SK-N-SH (cell line): Measurements from ENCODE around the gene ZNF784. TPM values are rescaled to one million over a fixed set of nuclear protein-coding genes. Genes with fewer than 3 reads are reported as not detected.

Source experiments
- CTCF ChIA-PET: fragments of 300-600, 350-600 bp; formaldehyde crosslinking; extraction: SDS; loops from one replicate; lab custom pipeline; 2021; lab: Yijun Ruan, JAX
- POLR2A ChIA-PET: fragments of 350-600 bp; sonication (Branson Sonifier 250); formaldehyde crosslinking; extraction: SDS; loops from one replicate; lab custom pipeline; 2020; ENCODE audit warnings: antibody characterized with exemption, inconsistent platforms; lab: Yijun Ruan, JAX
- DNase-seq: peaks from one replicate; pipeline ENCODE4 v3.0.0; 2012
- H2AFZ ChIP-seq: fragments of 200-600 bp; sonication (generic); 2 replicates; pipeline ENCODE4 v1.8.1; 2016; ENCODE audit warnings: antibody characterized with exemption, mild to moderate bottlenecking, low read depth
- H3F3A ChIP-seq: fragments of 200-600 bp; sonication (generic); replicated peaks from 2 replicates; pipeline ENCODE3; 2016; ENCODE audit warnings: antibody characterized with exemption, mild to moderate bottlenecking; ENCODE audit not compliant: insufficient read depth
- H3K27ac ChIP-seq, 2 experiments: fragments of 200-500 bp in 1 of 2; fragments of 200-600 bp in 1 of 2; sonication (Bioruptor generic) in 1 of 2; sonication (generic), shearing (Covaris generic) in 1 of 2; 2 replicates each; pipeline versions ENCODE4 v1.5.1 to v1.6.1; 2014 to 2016; ENCODE audit warnings: low read depth in 2 of 2, inconsistent platforms in 1 of 2, low read length in 1 of 2, mild to moderate bottlenecking in 1 of 2, mixed read lengths in 1 of 2
- H3K27me3 ChIP-seq: fragments of 200-600 bp; sonication (generic), shearing (Covaris generic); 2 replicates; pipeline ENCODE4 v1.6.1; 2016; ENCODE audit warnings: mixed run types; ENCODE audit not compliant: insufficient read depth
- H3K36me3 ChIP-seq, 2 experiments: fragments of 200-500 bp in 1 of 2; fragments of 200-600 bp in 1 of 2; sonication (Bioruptor generic) in 1 of 2; sonication (generic) in 1 of 2; replicated peaks in 1 of 2; 2 replicates each; pipeline versions ENCODE3 to v1.5.1; 2014 to 2016; ENCODE audit warnings: low read length in 1 of 2, mild to moderate bottlenecking in 1 of 2; ENCODE audit not compliant: insufficient read depth in 2 of 2, control insufficient read depth in 1 of 2
- H3K4me1 ChIP-seq, 2 experiments: fragments of 200-500 bp in 1 of 2; fragments of 200-600 bp in 1 of 2; sonication (Bioruptor generic) in 1 of 2; sonication (generic), shearing (Covaris generic) in 1 of 2; 2 replicates each; pipeline versions ENCODE4 v1.5.1 to v1.6.1; 2014 to 2016; ENCODE audit warnings: low read depth in 1 of 2, low read length in 1 of 2, mixed run types in 1 of 2; ENCODE audit not compliant: insufficient read depth in 2 of 2, control insufficient read depth in 1 of 2
- H3K4me2 ChIP-seq: fragments of 200-600 bp; sonication (generic), shearing (Covaris generic); 2 replicates; pipeline ENCODE4 v1.6.1; 2017; ENCODE audit warnings: mixed run types
- H3K4me3 ChIP-seq, 2 experiments: fragments of 200-500 bp in 1 of 2; fragments of 200-600 bp in 1 of 2; sonication (Bioruptor generic) in 1 of 2; sonication (generic), shearing (Covaris generic) in 1 of 2; 2 replicates each; pipeline versions ENCODE4 v1.5.1 to v1.8.1; 2014 to 2016; ENCODE audit warnings: low read depth in 2 of 2, inconsistent platforms in 1 of 2, low read length in 1 of 2, mild to moderate bottlenecking in 1 of 2, mixed read lengths in 1 of 2, moderate library complexity in 1 of 2
- H3K79me2 ChIP-seq: fragments of 200-600 bp; sonication (generic); 2 replicates; pipeline ENCODE4 v1.8.1; 2017; ENCODE audit warnings: mild to moderate bottlenecking; ENCODE audit not compliant: insufficient read depth
- H3K9ac ChIP-seq: fragments of 200-600 bp; sonication (generic); 2 replicates; pipeline ENCODE4 v1.6.1; 2017; ENCODE audit warnings: mixed run types
- H3K9me2 ChIP-seq: fragments of 200-600 bp; sonication (generic); 2 replicates; pipeline ENCODE4 v1.6.1; 2017; ENCODE audit warnings: mixed run types
- H3K9me3 ChIP-seq: fragments of 200-600 bp; sonication (generic); 2 replicates; pipeline ENCODE4 v1.6.1; 2017; ENCODE audit warnings: mixed run types, mild to moderate bottlenecking, moderate library complexity
- H4K20me1 ChIP-seq: fragments of 200-600 bp; sonication (generic); 2 replicates; pipeline ENCODE4 v1.6.1; 2017; ENCODE audit warnings: mild to moderate bottlenecking, mixed run types; ENCODE audit not compliant: insufficient read depth
- CTCF ChIP-seq: fragments of 200-600 bp; sonication (generic); IDR thresholded peaks from 2 replicates; pipeline ENCODE4 v1.6.1; 2017; ENCODE audit warnings: antibody characterized with exemption, mild to moderate bottlenecking, moderate library complexity
- ELF1 ChIP-seq: IDR thresholded peaks from 2 replicates; pipeline ENCODE4 v1.4.0; 2012
- EP300 ChIP-seq, 2 experiments: IDR thresholded peaks; 2 replicates each; pipeline versions ENCODE4 v1.4.0 to v1.6.1; 2012; ENCODE audit warnings: borderline replicate concordance in 1 of 2, low read depth in 1 of 2, low read length in 1 of 2
- EZH2phosphoT487 ChIP-seq: fragments of 200-600 bp; sonication (generic); IDR thresholded peaks from 2 replicates; pipeline ENCODE4 v1.6.1; 2017; ENCODE audit warnings: low read depth, mixed run types, mild to moderate bottlenecking, antibody characterized with exemption, moderate library complexity, borderline replicate concordance
- FOSL2 ChIP-seq: IDR thresholded peaks from 2 replicates; pipeline ENCODE4 v1.4.0; 2012; ENCODE audit warnings: low read depth, mild to moderate bottlenecking, moderate library complexity, borderline replicate concordance
- GABPA ChIP-seq: IDR thresholded peaks from 2 replicates; pipeline ENCODE4 v1.4.0; 2012; ENCODE audit warnings: low read depth, mild to moderate bottlenecking
- JUND ChIP-seq: IDR thresholded peaks from 2 replicates; pipeline ENCODE4 v1.4.0; 2012
- MEF2A ChIP-seq: IDR thresholded peaks from 2 replicates; pipeline ENCODE4 v1.4.0; 2012; ENCODE audit warnings: low read depth, borderline replicate concordance
- MXI1 ChIP-seq: IDR thresholded peaks from 2 replicates; pipeline ENCODE4 v1.6.1; 2012; ENCODE audit warnings: mild to moderate bottlenecking, low read depth, low read length, improper control_type of control experiment
- NRF1 ChIP-seq: IDR thresholded peaks from 2 replicates; pipeline ENCODE4 v1.6.1; 2012; ENCODE audit warnings: low read depth, mild to moderate bottlenecking, low read length
- RCOR1 ChIP-seq: fragments of 150-350 bp; IDR thresholded peaks from 2 replicates; pipeline ENCODE4 v1.6.1; 2017; ENCODE audit warnings: antibody characterized with exemption, low read length
- RFX5 ChIP-seq: IDR thresholded peaks from 2 replicates; pipeline ENCODE4 v1.6.1; 2012; ENCODE audit warnings: mild to moderate bottlenecking, improper control_type of control experiment, low read length
- TAF1 ChIP-seq: IDR thresholded peaks from 2 replicates; pipeline ENCODE4 v1.6.1; 2012; ENCODE audit warnings: low read depth, mild to moderate bottlenecking, low read length, moderate library complexity, borderline replicate concordance
- USF1 ChIP-seq: IDR thresholded peaks from 2 replicates; pipeline ENCODE4 v1.4.0; 2012; ENCODE audit warnings: low read depth, borderline replicate concordance
- YY1 ChIP-seq: IDR thresholded peaks from 2 replicates; pipeline ENCODE4 v1.4.0; 2012; ENCODE audit warnings: low read depth, mild to moderate bottlenecking
- WGBS: methylation state at CpG from one replicate; pipeline ENCODE4 v1.1.6; 2017; ENCODE audit warnings: low lambda C conversion rate; 5-methylcytosine and 5-hydroxymethylcytosine counted together
- polyA plus RNA-seq, 3 experiments: library from polyadenylated mRNA; depleted of rRNA; stranded (reverse); fragments of >200 nt; gene quantifications; 2 replicates each; pipeline ENCODE4 v1.2.3, GENCODE V29; 2012
- TF ChIP-seq, protein P1 (sequence below): IDR thresholded peaks from 2 replicates; pipeline ENCODE4 v1.6.1; 2012; ENCODE audit warnings: mild to moderate bottlenecking, low read depth, low read length, moderate library complexity
- TF ChIP-seq, protein P2 (sequence below): IDR thresholded peaks from 2 replicates; pipeline ENCODE4 v1.4.0; 2012; ENCODE audit warnings: low read depth

Gene ZNF784
- polyA plus RNA-seq, 1 of the 3 experiments (the other 2 are of a cell fraction) = 5.5 TPM

DNA sequence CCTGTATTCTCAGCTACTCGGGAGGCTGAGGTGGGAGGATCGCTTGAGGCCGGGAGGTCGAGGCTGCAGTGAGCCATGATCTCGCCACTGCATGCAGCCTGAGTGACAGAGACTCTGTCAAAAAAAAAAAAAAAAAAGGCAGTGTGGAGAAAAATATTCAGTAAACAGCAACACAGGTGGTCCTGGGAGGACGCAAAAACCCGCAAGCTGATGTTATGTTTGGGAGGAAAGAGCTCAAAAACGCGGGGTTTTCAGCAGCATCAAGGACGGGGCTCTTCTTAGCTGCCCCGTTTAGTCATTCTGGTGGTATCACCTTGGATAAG is 599 bp upstream of the ZNF784 start:
- CTCF ChIA-PET = interaction anchor here (1.0 to 4.7 kb wide), 9 partner anchors 9 to 484 kb away, joined by 3 to 30 read pairs (median 5); partner anchors contain the start of gene ZNF865
- TF ChIP-seq CTCF (no peak), MXI1 (no peak), TAF1 (no peak), FOSL2 (no peak), RFX5 (no peak), RCOR1 (no peak), YY1 (no peak), NRF1 (no peak), MEF2A (no peak), GABPA (no peak)
- TF ChIP-seq, protein P1, sequence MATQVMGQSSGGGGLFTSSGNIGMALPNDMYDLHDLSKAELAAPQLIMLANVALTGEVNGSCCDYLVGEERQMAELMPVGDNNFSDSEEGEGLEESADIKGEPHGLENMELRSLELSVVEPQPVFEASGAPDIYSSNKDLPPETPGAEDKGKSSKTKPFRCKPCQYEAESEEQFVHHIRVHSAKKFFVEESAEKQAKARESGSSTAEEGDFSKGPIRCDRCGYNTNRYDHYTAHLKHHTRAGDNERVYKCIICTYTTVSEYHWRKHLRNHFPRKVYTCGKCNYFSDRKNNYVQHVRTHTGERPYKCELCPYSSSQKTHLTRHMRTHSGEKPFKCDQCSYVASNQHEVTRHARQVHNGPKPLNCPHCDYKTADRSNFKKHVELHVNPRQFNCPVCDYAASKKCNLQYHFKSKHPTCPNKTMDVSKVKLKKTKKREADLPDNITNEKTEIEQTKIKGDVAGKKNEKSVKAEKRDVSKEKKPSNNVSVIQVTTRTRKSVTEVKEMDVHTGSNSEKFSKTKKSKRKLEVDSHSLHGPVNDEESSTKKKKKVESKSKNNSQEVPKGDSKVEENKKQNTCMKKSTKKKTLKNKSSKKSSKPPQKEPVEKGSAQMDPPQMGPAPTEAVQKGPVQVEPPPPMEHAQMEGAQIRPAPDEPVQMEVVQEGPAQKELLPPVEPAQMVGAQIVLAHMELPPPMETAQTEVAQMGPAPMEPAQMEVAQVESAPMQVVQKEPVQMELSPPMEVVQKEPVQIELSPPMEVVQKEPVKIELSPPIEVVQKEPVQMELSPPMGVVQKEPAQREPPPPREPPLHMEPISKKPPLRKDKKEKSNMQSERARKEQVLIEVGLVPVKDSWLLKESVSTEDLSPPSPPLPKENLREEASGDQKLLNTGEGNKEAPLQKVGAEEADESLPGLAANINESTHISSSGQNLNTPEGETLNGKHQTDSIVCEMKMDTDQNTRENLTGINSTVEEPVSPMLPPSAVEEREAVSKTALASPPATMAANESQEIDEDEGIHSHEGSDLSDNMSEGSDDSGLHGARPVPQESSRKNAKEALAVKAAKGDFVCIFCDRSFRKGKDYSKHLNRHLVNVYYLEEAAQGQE = no peak
- TF ChIP-seq, all 33 proteins: peak for 0
- POLR2A ChIA-PET = interaction anchor here (0.6 to 1.6 kb wide), 9 partner anchors 12 to 371 kb away, joined by 3 to 7 read pairs (median 4); partner anchors contain the start of genes FIZ1, ZNF524 and ZNF628
- Histone ChIP-seq H3F3A (peaks cover 2% of the 10 kb centered on the region), H3K9me2 (no peaks in the 10 kb centered on the region), H3K79me2 (peaks cover 11% of the 10 kb centered on the region; the same call in 1 of the 2 replicates), H3K9me3 (no peaks in the 10 kb centered on the region), H3K27ac (peak overlapping the region in 1 of 2 experiments; percentile 87; a peak in 2 of 4 replicates), H3K36me3 (peaks cover 0 to 3% of the 10 kb centered on the region in 2 experiments), H2AFZ (peak overlapping the region; percentile 90), H3K4me2 (peak overlapping the region; percentile 86), H3K27me3 (no peaks in the 10 kb centered on the region), H3K9ac (peak overlapping the region; percentile 84), H4K20me1 (no peaks in the 10 kb centered on the region), H3K4me3 (peak overlapping the region; percentile 52 to 74), H3K4me1 (peaks cover 0 to 2% of the 10 kb centered on the region in 2 experiments; a peak in 1 of 4 replicates)
- WGBS = 38% methylated on average over 11 of the region's 11 CpGs
- peak; percentile 4 for DNase-seq

GRCh38 chr19:55623561-55623960 is 805 bp downstream of the ZNF784 start:
- Histone ChIP-seq H3K79me2 (peaks cover 11% of the 10 kb centered on the region; the same call in 1 of the 2 replicates), H3K9me3 (no peaks in the 10 kb centered on the region), H3K36me3 (peaks cover 0 to 3% of the 10 kb centered on the region in 2 experiments), H3K27ac (no peak overlapping the region), H3F3A (peaks cover 12% of the 10 kb centered on the region), H3K4me3 (peak overlapping the region; percentile 33 to 36; a peak in 2 of 4 replicates), H3K9me2 (no peaks in the 10 kb centered on the region), H3K9ac (no peak overlapping the region), H4K20me1 (no peaks in the 10 kb centered on the region), H3K4me1 (peaks cover 0 to 2% of the 10 kb centered on the region in 2 experiments; a peak in 1 of 4 replicates), H2AFZ (no peak overlapping the region), H3K4me2 (peak overlapping the region; percentile 29; the same call in 1 of the 2 replicates), H3K27me3 (no peaks in the 10 kb centered on the region)
- no peak for DNase-seq
- CTCF ChIA-PET = interaction anchor here (0.7 to 4.7 kb wide), 6 partner anchors 10 to 322 kb away, joined by 3 to 30 read pairs (median 7); partner anchors contain the start of gene ZNF865
- 80% methylated on average over 7 of the region's 7 CpGs for WGBS
- POLR2A ChIA-PET = interaction anchor here (0.6 to 1.3 kb wide), 2 partner anchors 24 to 50 kb away, joined by 3 to 7 read pairs; partner anchors contain the start of genes FIZ1 and ZNF524
- TF ChIP-seq GABPA (no peak), JUND (no peak), EP300 (IDR thresholded peaks at IDR 0.05; ENCODE audit: borderline replicate concordance in 1 of 2, low read depth in 1 of 2, low read length in 1 of 2) (no peak), USF1 (no peak), FOSL2 (no peak), EZH2phosphoT487 (no peak), ELF1 (no peak)
- TF ChIP-seq, protein P1 = no peak
- TF ChIP-seq, protein P2, sequence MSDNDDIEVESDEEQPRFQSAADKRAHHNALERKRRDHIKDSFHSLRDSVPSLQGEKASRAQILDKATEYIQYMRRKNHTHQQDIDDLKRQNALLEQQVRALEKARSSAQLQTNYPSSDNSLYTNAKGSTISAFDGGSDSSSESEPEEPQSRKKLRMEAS = no peak
